ENCODE results near the gene FAM25G.
"Not testable (repeated sequence)": the region's sequence is repeated elsewhere in the genome, so short reads cannot be mapped to it uniquely, and the experiment has no call there.

The FAM25G gene

GRCh38 chr10:47491600-47491999 is at the start of gene FAM25G:
Gene FAM25G (minus strand): TSS chr10:47491700. CDS start chr10:47491674, 26 bp downstream.
- DNase-seq, result not testable (repeated sequence)

GRCh38 chr10:47536430-47536829 is 44.9 kb upstream of the FAM25G start:
- DNase-seq, result not testable (repeated sequence)

GRCh38 chr10:47523475-47523874 is 32.0 kb upstream of the FAM25G start, which contains the start of gene AGAP9:
Gene AGAP9 (minus strand): TSS chr10:47523638. CDS start chr10:47523526, 112 bp downstream.
- DNase-seq, result not testable (repeated sequence)

GRCh38 chr10:47502313-47502712 is 10.8 kb upstream of the FAM25G start:
- not testable (repeated sequence) for DNase-seq

- DNase-seq, result not testable (repeated sequence)
Measured at GRCh38 chr10:47494226-47494625, 2.7 kb upstream of the FAM25G start.

GRCh38 chr10:47489630-47490029 is 1.9 kb downstream of the FAM25G start:
- DNase-seq, result not testable (repeated sequence)

- DNase-seq, result not testable (repeated sequence)
Measured at GRCh38 chr10:47485943-47486342, 5.6 kb downstream of the FAM25G start.

- DNase-seq, result not testable (repeated sequence)
Measured at GRCh38 chr10:47484786-47485185, 6.7 kb downstream of the FAM25G start.

- not testable (repeated sequence) for DNase-seq
Measured at GRCh38 chr10:47483923-47484322, 7.6 kb downstream of the FAM25G start, which contains the start of gene ANXA8. Gene ANXA8 (minus strand): TSS chr10:47484115. CDS start chr10:47483933, 182 bp downstream.

- DNase-seq, result not testable (repeated sequence)
Measured at GRCh38 chr10:47482367-47482766, 9.1 kb downstream of the FAM25G start.

- not testable (repeated sequence) for DNase-seq
Measured at GRCh38 chr10:47481768-47482181, 9.7 kb downstream of the FAM25G start.

- not testable (repeated sequence) for DNase-seq
Measured at GRCh38 chr10:47481182-47481766, 10.2 kb downstream of the FAM25G start.

- not testable (repeated sequence) for DNase-seq
Measured at GRCh38 chr10:47480133-47480532, 11.4 kb downstream of the FAM25G start.

GRCh38 chr10:47478114-47478513 is 13.4 kb downstream of the FAM25G start:
- DNase-seq, result not testable (repeated sequence)

GRCh38 chr10:47477078-47477477 is 14.4 kb downstream of the FAM25G start:
- DNase-seq, result not testable (repeated sequence)

- not testable (repeated sequence) for DNase-seq
Measured at GRCh38 chr10:47475101-47475500, 16.4 kb downstream of the FAM25G start.

- not testable (repeated sequence) for DNase-seq
Measured at GRCh38 chr10:47473516-47473915, 18.0 kb downstream of the FAM25G start.

GRCh38 chr10:47472647-47473046 is 18.9 kb downstream of the FAM25G start:
- not testable (repeated sequence) for DNase-seq

GRCh38 chr10:47472072-47472471 is 19.4 kb downstream of the FAM25G start:
- not testable (repeated sequence) for DNase-seq

GRCh38 chr10:47468731-47469528 is 22.6 kb downstream of the FAM25G start:
- DNase-seq, result not testable (repeated sequence)

- not testable (repeated sequence) for DNase-seq
Measured at GRCh38 chr10:47467957-47468356, 23.5 kb downstream of the FAM25G start.

GRCh38 chr10:47467458-47467857 is 24.0 kb downstream of the FAM25G start:
- not testable (repeated sequence) for DNase-seq

GRCh38 chr10:47465216-47465917 is 26.1 kb downstream of the FAM25G start:
- DNase-seq, result not testable (repeated sequence)
